ENCODE results near the gene LLGL1.
A peak's percentile ranks its signal among the peaks of the same experiment; 100 is the strongest.

LLGL1 gene

GRCh38 chr17:18182110-18182977, 43.1 kb upstream of the LLGL1 start:
- TF ChIP-seq CTCF (IDR thresholded peaks at IDR 0.05; ENCODE audit: control insufficient read depth, insufficient read depth, low read depth, low read length, missing control alignments), result no peak
- H3K4me3 ChIP-seq (ENCODE audit: control insufficient read depth, low read depth, low read length), result peak overlapping the region; percentile 62
- DNase-seq (ENCODE audit: low read depth), result no peak

- peak overlapping the region; percentile 62 for H3K4me3 ChIP-seq (ENCODE audit: control insufficient read depth, low read depth, low read length)
- DNase-seq (ENCODE audit: low read depth), result peak; percentile 47
- no peak for TF ChIP-seq CTCF (IDR thresholded peaks at IDR 0.05; ENCODE audit: control insufficient read depth, insufficient read depth, low read depth, low read length, missing control alignments)
These were observed 42.5 kb upstream of the LLGL1 start for GRCh38 chr17:18182978-18183333.

GRCh38 chr17:18183334-18184142, 41.9 kb upstream of the LLGL1 start, which contains the start of gene ALKBH5:
Gene ALKBH5 (plus strand): TSS chr17:18183828. CDS start chr17:18184244, 416 bp downstream.
- DNase-seq (ENCODE audit: low read depth), result peak; percentile 100
- peak; percentile 41 for TF ChIP-seq CTCF (IDR thresholded peaks at IDR 0.05; ENCODE audit: control insufficient read depth, insufficient read depth, low read depth, low read length, missing control alignments)
- peak within 1 kb of the TSS; percentile 62 for H3K4me3 ChIP-seq (ENCODE audit: control insufficient read depth, low read depth, low read length)

GRCh38 chr17:18184143-18185031, 41.0 kb upstream of the LLGL1 start:
- no peak for TF ChIP-seq CTCF (IDR thresholded peaks at IDR 0.05; ENCODE audit: control insufficient read depth, insufficient read depth, low read depth, low read length, missing control alignments)
- DNase-seq (ENCODE audit: low read depth), result no peak

GRCh38 chr17:18185391-18185790, 40.0 kb upstream of the LLGL1 start:
- H3K4me3 ChIP-seq (ENCODE audit: control insufficient read depth, low read depth, low read length), result peak overlapping the region; percentile 62
- DNase-seq (ENCODE audit: low read depth), result no peak
- no peak for TF ChIP-seq CTCF (IDR thresholded peaks at IDR 0.05; ENCODE audit: control insufficient read depth, insufficient read depth, low read depth, low read length, missing control alignments)

More at GRCh38 chr17:18184143-18185031, 41.0 kb upstream of the LLGL1 start:
- peak overlapping the region; percentile 62 for H3K4me3 ChIP-seq (ENCODE audit: control insufficient read depth, low read depth, low read length)

All from AG09309 (cell line).